Stomach (tissue), 9 donors: ENCODE data around the gene SOX30. TPM values are rescaled to one million over a fixed set of nuclear protein-coding genes. Genes with fewer than 3 reads are reported as not detected.
A peak's percentile ranks its signal among the peaks of the same experiment; 100 is the strongest.

Source experiments
- DNase-seq, 2 donors: peaks; one replicate each; pipeline versions ENCODE4 v3.0.0 to v3.0.0-alpha.2; 2013 to 2019
- H3K27ac ChIP-seq, 5 donors: fragments of 200-600 bp in 4 of 5; sonication (generic) in 4 of 5; one replicate each; pipeline ENCODE4 v1.5.1; 2013 to 2019; ENCODE audit warnings: mild to moderate bottlenecking in 1 of 5, moderate library complexity in 1 of 5
- H3K27me3 ChIP-seq, 3 donors: fragments of 200-600 bp; sonication (generic); one replicate each; pipeline ENCODE4 v1.5.1; 2017 to 2019; ENCODE audit warnings: mixed run types in 1 of 3
- H3K36me3 ChIP-seq, 4 donors: fragments of 200-600 bp; sonication (generic); 1 replicate in 3 of 4; 2 replicates in 1 of 4; pipeline ENCODE4 v1.5.1; 2016 to 2019
- H3K4me1 ChIP-seq, 4 donors: fragments of 200-600 bp; sonication (generic); one replicate each; pipeline ENCODE4 v1.5.1; 2016 to 2019
- H3K4me3 ChIP-seq, 4 donors: fragments of 200-600 bp; sonication (generic) in 3 of 4; one replicate each; pipeline ENCODE4 v1.5.1; 2016 to 2019; ENCODE audit warnings: mild to moderate bottlenecking in 1 of 4
- H3K9me3 ChIP-seq, 4 donors: fragments of 200-600 bp; sonication (generic); one replicate each; pipeline ENCODE4 v1.5.1; 2016 to 2019
- CTCF ChIP-seq, 7 experiments: fragments of 450-650 bp in 4 of 7; fragments of 200-600 bp in 3 of 7; sonication (generic) in 3 of 7; IDR thresholded peaks; one replicate each; pipeline ENCODE4 v1.5.1; 2016 to 2019; ENCODE audit warnings: antibody characterized with exemption in 7 of 7, control low read depth in 2 of 7, mild to moderate bottlenecking in 1 of 7
- EP300 ChIP-seq: sonication (generic); formaldehyde crosslinking; IDR thresholded peaks from one replicate; pipeline ENCODE4 v1.6.1; 2017; ENCODE audit warnings: antibody characterized with exemption
- POLR2A ChIP-seq, 4 donors: fragments of 450-650 bp; IDR thresholded peaks; one replicate each; pipeline ENCODE4 v1.6.1; 2016; ENCODE audit warnings: antibody characterized with exemption in 4 of 4, control low read depth in 2 of 4, mild to moderate bottlenecking in 1 of 4, moderate library complexity in 1 of 4
- POLR2AphosphoS5 ChIP-seq, 3 donors: sonication (generic); formaldehyde crosslinking; IDR thresholded peaks; one replicate each; pipeline ENCODE4 v1.6.1; 2016; ENCODE audit warnings: antibody characterized with exemption in 3 of 3
- WGBS, 5 donors: extraction: QIAGEN DNeasy Blood & Tissue Kit in 3 of 5; methylation state at CpG; one replicate each; pipeline versions ENCODE4 v1.1.5 to v1.1.7; 2013 to 2018; 5-methylcytosine and 5-hydroxymethylcytosine counted together
- intact Hi-C: fragments of 100-400 bp; cut with DNase I; formaldehyde crosslinking; loops from one replicate; pipeline ENCODE4 v1.15.1; 2023; ENCODE audit warnings: low total_unique reads
- polyA plus RNA-seq, 3 donors: library from polyadenylated mRNA; stranded (reverse); fragments of 200-250 nt; gene quantifications; one replicate each; pipeline ENCODE4 v1.2.3, GENCODE V29; 2013
- total RNA-seq, 5 donors: library from RNA; depleted of rRNA; stranded (reverse); fragments of >200 nt; gene quantifications; one replicate each; pipeline versions ENCODE4 v1.1.0 to v1.2.3, GENCODE V29; 2014 to 2016
- donor health status: healthy with polysubstance abuse.
- donor health status: Bipolar disorder and iron deficiency.
- donor health status: healthy.

Gene SOX30
- total and polyA plus RNA-seq, 8 donors = 0.08 to 0.29 TPM; not detected in 6

DNA sequence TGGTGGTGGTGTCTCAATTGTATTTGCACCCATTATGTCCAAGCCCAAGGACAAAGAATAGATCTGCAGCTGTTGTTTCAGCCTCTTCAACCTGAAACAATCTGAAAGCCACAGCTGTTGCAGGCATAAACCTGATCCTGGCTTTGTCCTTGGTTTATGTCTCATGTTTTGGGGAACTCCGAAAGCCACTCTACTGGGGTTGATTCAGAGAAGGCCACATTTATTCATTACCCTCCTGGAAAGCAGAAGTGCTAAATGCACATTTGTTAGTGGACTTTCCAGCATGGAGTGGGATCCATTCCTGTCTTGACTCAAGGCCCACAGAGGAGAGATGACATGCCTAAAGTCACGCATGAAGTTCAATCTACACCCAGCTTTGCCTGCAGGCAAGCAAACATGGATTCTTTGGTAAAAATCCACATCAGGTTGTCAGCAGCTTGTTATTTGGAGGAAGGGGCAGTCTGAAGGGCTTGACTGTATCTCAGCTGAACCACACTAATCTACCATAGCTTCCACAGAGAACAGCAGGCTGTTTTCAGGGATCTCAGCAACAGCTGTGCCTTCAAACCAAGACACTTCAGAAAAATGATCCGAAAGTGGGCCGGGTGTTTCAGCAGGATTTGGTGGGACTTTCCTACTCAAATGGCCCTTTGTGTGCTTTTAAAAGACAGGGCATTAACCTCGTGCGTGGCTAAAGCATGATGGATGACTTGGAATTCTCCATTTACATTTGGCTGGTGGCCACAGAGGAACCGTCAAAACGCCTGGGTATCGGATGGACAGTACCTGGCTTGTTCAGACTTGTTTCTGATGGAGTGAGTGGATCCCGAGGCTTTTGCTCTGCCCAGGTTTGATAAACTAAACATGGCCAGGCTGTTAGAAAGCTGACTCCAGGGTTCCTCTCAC is 40.4 kb downstream of the SOX30 start:
- WGBS, 5 donors = 59 to 79% (median 63%) methylated on average over 10 of the region's 10 CpGs
- intact Hi-C loops = no loop called here
- Histone ChIP-seq H3K4me1 (peaks cover 0 to 17% (median 5%) of the 10 kb centered on the region in 4 donors), H3K4me3 (no peak overlapping the region), H3K36me3 (no peaks in the 10 kb centered on the region), H3K27me3 (no peaks in the 10 kb centered on the region), H3K9me3 (no peaks in the 10 kb centered on the region), H3K27ac (peak overlapping the region in 2 of 5 donors; percentile 5 to 39)
- DNase-seq = peak in 1 of 2 donors; percentile 41
- TF ChIP-seq EP300 = no peak
- TF ChIP-seq CTCF (IDR thresholded peaks at IDR 0.05) = no peak
- TF ChIP-seq POLR2A (IDR thresholded peaks at IDR 0.05) = no peak
- no peak for TF ChIP-seq POLR2AphosphoS5 (IDR thresholded peaks at IDR 0.05)

DNA sequence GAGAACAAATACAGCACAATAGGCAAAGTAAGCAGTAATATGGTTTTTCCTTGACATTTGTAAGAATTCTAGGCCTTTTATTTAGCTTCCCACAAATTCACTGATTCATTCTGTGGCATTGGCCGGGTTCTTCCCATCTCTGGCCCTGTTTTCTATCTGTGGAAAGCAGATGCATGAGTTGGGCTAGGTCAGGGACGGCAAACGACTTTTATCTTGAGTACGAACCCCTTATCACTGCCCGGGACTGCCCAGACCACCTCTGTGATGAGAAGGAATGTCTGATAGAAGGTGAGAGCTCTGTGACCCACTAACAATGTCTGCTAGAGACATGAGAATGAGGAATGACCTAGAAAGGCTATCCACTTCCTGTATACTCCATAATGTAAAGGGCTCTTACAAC is 41.2 kb downstream of the SOX30 start:
- 33 to 62% (median 55%) methylated on average over 5 of the region's 5 CpGs for WGBS, 5 donors
- Histone ChIP-seq H3K36me3 (no peaks in the 10 kb centered on the region), H3K27ac (peak overlapping the region in 1 of 5 donors; percentile 39), H3K27me3 (no peaks in the 10 kb centered on the region), H3K9me3 (no peaks in the 10 kb centered on the region), H3K4me3 (no peak overlapping the region), H3K4me1 (peaks cover 0 to 17% (median 5%) of the 10 kb centered on the region in 4 donors)
- TF ChIP-seq POLR2AphosphoS5 (IDR thresholded peaks at IDR 0.05) = no peak
- intact Hi-C loops = no loop called here
- no peak for DNase-seq

DNA sequence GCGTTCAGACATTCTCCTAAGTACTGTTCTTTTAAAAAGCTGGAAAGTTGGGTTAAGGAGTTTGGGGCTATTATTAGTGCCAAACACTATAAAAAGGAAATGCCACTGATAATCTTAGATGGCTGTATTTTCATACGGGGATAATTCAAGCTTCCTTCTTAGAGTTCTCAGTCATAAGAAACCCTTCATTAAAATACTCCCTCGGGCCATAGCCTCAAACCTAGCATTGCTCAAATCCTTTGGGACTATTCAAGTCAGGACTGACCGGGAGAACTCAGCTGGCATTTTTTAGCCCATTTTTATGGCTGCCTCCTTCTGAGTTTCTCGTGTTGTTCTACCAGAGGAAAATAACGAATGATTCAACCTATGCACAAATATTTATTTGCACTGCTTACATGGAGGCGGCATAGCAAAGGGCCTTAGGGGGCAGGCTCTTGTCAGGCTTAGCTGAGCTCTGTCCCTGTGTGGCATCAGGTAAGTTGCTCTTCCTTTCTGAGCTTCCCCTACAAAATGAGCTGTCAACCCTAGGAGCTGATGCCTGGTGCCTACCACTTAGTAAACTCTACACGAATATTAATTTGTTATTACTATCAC is 43.2 kb downstream of the SOX30 start:
- no peaks in the 10 kb centered on the region for H3K36me3 ChIP-seq
- intact Hi-C loops = no loop called here
- DNase-seq = no peak
- H3K27ac ChIP-seq = no peak overlapping the region
- TF ChIP-seq POLR2AphosphoS5 (IDR thresholded peaks at IDR 0.05) = no peak
- TF ChIP-seq EP300 = no peak
- TF ChIP-seq CTCF (IDR thresholded peaks at IDR 0.05) = no peak
- no peak for TF ChIP-seq POLR2A (IDR thresholded peaks at IDR 0.05)
- H3K27me3 ChIP-seq = no peaks in the 10 kb centered on the region
- no peaks in the 10 kb centered on the region for H3K9me3 ChIP-seq
- H3K4me3 ChIP-seq = no peak overlapping the region
- peaks cover 0 to 17% (median 5%) of the 10 kb centered on the region in 4 donors for H3K4me1 ChIP-seq
- WGBS, 5 donors = 71 to 81% (median 78%) methylated on average over 8 of the region's 8 CpGs

- H3K27me3 ChIP-seq = no peaks in the 10 kb centered on the region
- no peak overlapping the region for H3K4me3 ChIP-seq
- H3K9me3 ChIP-seq = no peaks in the 10 kb centered on the region
- TF ChIP-seq CTCF (IDR thresholded peaks at IDR 0.05) (no peak), POLR2A (IDR thresholded peaks at IDR 0.05) (no peak), EP300 (no peak), POLR2AphosphoS5 (IDR thresholded peaks at IDR 0.05) (no peak)
- WGBS, 5 donors = 53 to 68% (median 59%) methylated on average over 7 of the region's 7 CpGs
- peaks cover 0 to 11% (median 5%) of the 10 kb centered on the region in 4 donors for H3K4me1 ChIP-seq
- intact Hi-C loops = no loop called here
- H3K36me3 ChIP-seq = no peaks in the 10 kb centered on the region
- peak in 1 of 2 donors; percentile 36 for DNase-seq
- no peak overlapping the region for H3K27ac ChIP-seq
These were observed 44.7 kb downstream of the SOX30 start for GRCh38 chr5:157607371-157608161.
